HepG2 (cell line): ENCODE data around the gene ZNF3. TPM values are rescaled to one million over a fixed set of nuclear protein-coding genes. Genes with fewer than 3 reads are reported as not detected.
A peak's percentile ranks its signal among the peaks of the same experiment; 100 is the strongest.

Source experiments
- ARNTL ChIP-seq: sonication (generic); formaldehyde crosslinking; IDR thresholded peaks from 2 replicates; pipeline ENCODE4 v1.4.0; 2020; ENCODE audit warnings: mild to moderate bottlenecking, missing genetic modification reagents
- ATRX ChIP-seq: sonication (generic); formaldehyde crosslinking; IDR thresholded peaks from 2 replicates; pipeline ENCODE4 v1.4.0; 2020; ENCODE audit warnings: missing genetic modification reagents, borderline replicate concordance
- CENPBD1 ChIP-seq: sonication (generic); formaldehyde crosslinking; IDR thresholded peaks from 2 replicates; pipeline ENCODE4 v1.8.0; 2022; ENCODE audit warnings: missing genetic modification reagents, low read depth, mild to moderate bottlenecking, borderline replicate concordance
- CREB3 ChIP-seq: sonication (generic); formaldehyde crosslinking; IDR thresholded peaks from 2 replicates; pipeline ENCODE4 v1.5.0; 2020; ENCODE audit warnings: missing genetic modification reagents
- HDAC2 ChIP-seq: sonication (generic); formaldehyde crosslinking; IDR thresholded peaks from 2 replicates; pipeline ENCODE4 v1.4.0; 2020; ENCODE audit warnings: missing genetic modification reagents
- KLF11 ChIP-seq: IDR thresholded peaks from 2 replicates; pipeline ENCODE4 v1.6.1; 2016; ENCODE audit warnings: missing compliant biosample characterization
- MTA3 ChIP-seq: sonication (generic); formaldehyde crosslinking; IDR thresholded peaks from 2 replicates; pipeline ENCODE4 v1.4.0; 2020; ENCODE audit warnings: missing genetic modification reagents
- MXD3 ChIP-seq: IDR thresholded peaks from 2 replicates; pipeline ENCODE4 v1.6.1; 2016; ENCODE audit warnings: mild to moderate bottlenecking, missing biosample characterization, missing genetic modification reagents
- MXD4 ChIP-seq: IDR thresholded peaks from 2 replicates; pipeline ENCODE4 v1.6.1; 2016; ENCODE audit warnings: mild to moderate bottlenecking, missing biosample characterization, missing genetic modification reagents
- NR1H2 ChIP-seq: sonication (generic); formaldehyde crosslinking; IDR thresholded peaks from 2 replicates; pipeline ENCODE4 v1.8.1; 2022; ENCODE audit warnings: low read depth, missing genetic modification reagents, borderline replicate concordance
- SRY ChIP-seq: sonication (generic); formaldehyde crosslinking; IDR thresholded peaks from 2 replicates; pipeline ENCODE4 v1.8.0; 2022; ENCODE audit warnings: mild to moderate bottlenecking, missing genetic modification reagents
- SYNCRIP ChIP-seq: fragments of 200-400 bp; formaldehyde crosslinking; IDR thresholded peaks from 2 replicates; pipeline ENCODE4 v1.6.1; 2018; ENCODE audit warnings: mild to moderate bottlenecking, low read depth, low read length; ENCODE audit not compliant: insufficient read depth
- ZBTB44 ChIP-seq: sonication (generic); formaldehyde crosslinking; IDR thresholded peaks from 2 replicates; pipeline ENCODE4 v1.4.0; 2020; ENCODE audit warnings: missing genetic modification reagents
- ZIK1 ChIP-seq: sonication (generic); formaldehyde crosslinking; IDR thresholded peaks from 2 replicates; pipeline ENCODE4 v1.5.0; 2020; ENCODE audit warnings: mild to moderate bottlenecking, low read depth, missing genetic modification reagents, borderline replicate concordance
- ZNF138 ChIP-seq: sonication (generic); formaldehyde crosslinking; IDR thresholded peaks from 2 replicates; pipeline ENCODE4 v1.5.0; 2020; ENCODE audit warnings: mild to moderate bottlenecking, low read depth, missing genetic modification reagents
- ZNF20 ChIP-seq: sonication (generic); formaldehyde crosslinking; IDR thresholded peaks from 2 replicates; pipeline ENCODE4 v1.4.0; 2020; ENCODE audit warnings: mild to moderate bottlenecking, moderate library complexity, missing genetic modification reagents
- ZNF232 ChIP-seq: sonication (generic); formaldehyde crosslinking; IDR thresholded peaks from 2 replicates; pipeline ENCODE4 v1.4.0; 2020; ENCODE audit warnings: missing genetic modification reagents, borderline replicate concordance
- ZNF577 ChIP-seq: sonication (generic); formaldehyde crosslinking; IDR thresholded peaks from 2 replicates; pipeline ENCODE4 v1.4.0; 2020; ENCODE audit warnings: mild to moderate bottlenecking, low read depth, missing genetic modification reagents, borderline replicate concordance
- ZNF770 ChIP-seq: sonication (generic); formaldehyde crosslinking; IDR thresholded peaks from 2 replicates; pipeline ENCODE4 v1.5.0; 2020; ENCODE audit warnings: mild to moderate bottlenecking, missing genetic modification reagents
- ZNF780A ChIP-seq: sonication (generic); formaldehyde crosslinking; IDR thresholded peaks from 2 replicates; pipeline ENCODE4 v1.8.0; 2022; ENCODE audit warnings: mild to moderate bottlenecking, missing genetic modification reagents, moderate library complexity
- ZNF883 ChIP-seq: sonication (generic); formaldehyde crosslinking; IDR thresholded peaks from 2 replicates; pipeline ENCODE4 v1.5.1; 2020; ENCODE audit warnings: mild to moderate bottlenecking, missing genetic modification reagents; ENCODE audit errors: not compliant biosample characterization
- ZZZ3 ChIP-seq: sonication (generic); formaldehyde crosslinking; IDR thresholded peaks from 2 replicates; pipeline ENCODE4 v1.4.0; 2020; ENCODE audit warnings: missing genetic modification reagents, mild to moderate bottlenecking, borderline replicate concordance
- polyA plus RNA-seq, 8 experiments: library from polyadenylated mRNA; depleted of rRNA in 3 of 8; stranded (reverse) in 7 of 8; unstranded in 1 of 8; fragments of >200 nt; fragmentation: Illumina TruSeq in 4 of 8; extraction: Trizol in 4 of 8; gene quantifications; 2 replicates each; pipeline versions ENCODE4 v1.2.1 to v1.2.3, GENCODE V29; 2011 to 2016; ENCODE audit warnings: low read depth in 4 of 8, missing spikeins in 1 of 8, mixed read lengths in 1 of 8; ENCODE audit not compliant: insufficient read depth in 1 of 8
- total RNA-seq, 5 experiments: library from RNA; depleted of rRNA; stranded (reverse); fragments of >200 nt; fragmentation: Illumina TruSeq; extraction: Trizol; gene quantifications; 2 replicates each; pipeline ENCODE4 v1.2.3, GENCODE V29; 2016; ENCODE audit warnings: low read depth in 1 of 5
- TF ChIP-seq, protein P1 (sequence below): sonication (generic); formaldehyde crosslinking; IDR thresholded peaks from 2 replicates; pipeline ENCODE4 v1.4.0; 2020; ENCODE audit warnings: mild to moderate bottlenecking, missing genetic modification reagents

The ZNF3 gene
- total and polyA plus RNA-seq, 2 of the 13 experiments (the other 11 are each of a cell fraction or from before 2014, with no cell fraction given), result 33.7 to 56.9 TPM

DNA sequence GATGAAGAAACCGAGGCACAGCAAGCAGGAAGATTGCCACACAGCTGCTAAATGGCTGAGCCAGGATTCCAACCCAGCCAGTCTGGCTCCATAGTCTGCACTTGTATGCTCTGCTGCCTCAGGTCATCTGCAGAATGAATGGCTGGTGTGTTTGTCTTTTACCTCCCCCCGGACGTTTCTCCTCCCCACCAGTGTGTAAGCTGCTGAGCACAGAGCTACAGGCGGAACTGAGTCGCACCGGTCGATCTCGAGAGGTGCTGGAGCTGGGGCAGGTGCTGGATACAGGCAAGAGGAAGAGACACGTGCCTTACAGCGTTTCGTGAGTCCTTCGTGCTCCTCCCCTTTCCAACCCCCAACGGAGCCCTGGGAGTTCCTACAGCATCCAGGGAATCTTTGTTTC, 40.5 kb upstream of the ZNF3 start (continued):
- TF ChIP-seq ZNF138 (CRISPR knock-in tag) (no peak), ARNTL (CRISPR knock-in tag) (peak; percentile 86), ZNF770 (0 out of 2 replicates have a peak, but pooled peaks have one; percentile 13), ZZZ3 (CRISPR knock-in tag) (no peak), ZNF577 (CRISPR knock-in tag) (no peak), ATRX (CRISPR knock-in tag) (no peak), MXD3 (CRISPR knock-in tag) (no peak), CREB3 (no peak), ZNF883 (no peak), ZIK1 (no peak), SYNCRIP (no peak), MXD4 (CRISPR knock-in tag) (peak; percentile 67; the same call in 1 of the 2 replicates), ZNF232 (CRISPR knock-in tag) (no peak), ZNF780A (no peak), NR1H2 (CRISPR knock-in tag) (no peak), KLF11 (CRISPR knock-in tag) (no peak), CENPBD1 (CRISPR knock-in tag) (no peak), MTA3 (CRISPR knock-in tag) (no peak), SRY (CRISPR knock-in tag) (no peak), ZBTB44 (CRISPR knock-in tag) (no peak), ZNF20 (CRISPR knock-in tag) (no peak), HDAC2 (CRISPR knock-in tag) (peak; percentile 62; the same call in 1 of the 2 replicates)
- TF ChIP-seq, protein P1, sequence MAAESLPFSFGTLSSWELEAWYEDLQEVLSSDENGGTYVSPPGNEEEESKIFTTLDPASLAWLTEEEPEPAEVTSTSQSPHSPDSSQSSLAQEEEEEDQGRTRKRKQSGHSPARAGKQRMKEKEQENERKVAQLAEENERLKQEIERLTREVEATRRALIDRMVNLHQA, result no peak
